ENCODE measurements around the gene TNRC18.
"Not testable (repeated sequence)": the region's sequence is repeated elsewhere in the genome, so short reads cannot be mapped to it uniquely, and the experiment has no call there.

TNRC18 gene

GRCh38 chr7:5348134-5349004 lies 75.3 kb downstream of the TNRC18 start:
- DNase-seq = no peak

DNA sequence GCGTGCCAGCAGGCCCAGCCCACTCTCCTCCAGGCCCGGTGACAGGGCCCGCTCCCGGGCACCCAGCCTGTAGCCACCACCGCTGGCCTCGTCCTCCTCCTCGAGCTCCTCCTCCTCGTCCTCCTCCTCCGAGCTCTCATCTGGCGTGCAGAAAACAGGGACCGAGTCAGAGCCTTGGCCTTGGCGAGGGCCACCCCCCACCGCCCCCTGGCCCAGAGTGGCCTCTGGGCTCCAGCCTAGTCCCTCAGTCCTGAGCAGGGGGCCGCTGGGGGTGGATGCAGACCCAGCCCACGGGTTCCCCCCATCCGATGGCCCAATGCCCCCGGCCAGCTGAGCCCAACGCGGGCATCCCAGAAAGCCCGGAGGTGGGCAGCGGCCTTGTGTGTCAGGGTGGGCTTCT lies 78.0 kb downstream of the TNRC18 start:
- DNase-seq = no peak

GRCh38 chr7:5345171-5345570 lies 78.5 kb downstream of the TNRC18 start:
- DNase-seq = no peak

- no peak for DNase-seq
These were observed 79.3 kb downstream of the TNRC18 start for GRCh38 chr7:5344342-5344741.

- DNase-seq = no peak
These were observed 79.8 kb downstream of the TNRC18 start for GRCh38 chr7:5343884-5344283.

DNA sequence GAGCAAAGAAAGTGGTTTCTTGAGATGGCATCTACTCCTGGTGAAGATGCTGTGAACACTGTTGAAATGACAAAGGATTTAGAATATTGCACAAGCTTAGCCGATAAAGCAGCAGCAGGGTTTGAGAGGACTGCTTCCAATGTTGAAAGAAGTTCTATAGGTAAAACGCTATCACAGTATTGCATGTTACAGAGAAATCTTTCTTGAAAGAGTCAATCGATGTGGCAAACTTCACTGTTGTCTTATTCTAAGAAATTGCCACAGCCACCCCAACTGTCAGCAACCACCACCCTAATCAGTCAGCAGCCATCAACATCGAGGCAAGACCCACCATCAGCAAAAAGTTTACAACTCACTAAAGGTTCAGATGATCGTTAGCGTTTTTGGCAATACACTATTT lies 81.0 kb downstream of the TNRC18 start:
- no peak for DNase-seq

DNA sequence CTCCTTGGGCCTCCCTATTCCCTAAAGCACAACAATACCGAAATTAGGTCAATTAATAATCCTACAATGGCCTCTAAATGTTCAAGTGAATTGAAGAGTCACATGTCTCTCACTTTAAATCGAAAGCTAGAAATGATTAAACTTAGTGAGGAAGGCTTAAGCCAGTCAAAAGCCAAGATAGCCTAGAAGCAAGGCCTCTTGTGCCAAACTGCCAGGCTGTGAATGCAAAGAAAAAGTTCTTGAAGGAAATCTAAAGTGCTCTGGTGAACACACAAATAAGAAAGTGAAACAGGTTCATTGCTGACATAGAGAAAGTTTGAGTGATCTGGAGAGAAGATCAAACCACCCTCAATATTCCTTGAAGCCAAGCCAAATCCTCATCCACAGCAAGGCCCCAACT lies 83.7 kb downstream of the TNRC18 start:
- DNase-seq = no peak

DNA sequence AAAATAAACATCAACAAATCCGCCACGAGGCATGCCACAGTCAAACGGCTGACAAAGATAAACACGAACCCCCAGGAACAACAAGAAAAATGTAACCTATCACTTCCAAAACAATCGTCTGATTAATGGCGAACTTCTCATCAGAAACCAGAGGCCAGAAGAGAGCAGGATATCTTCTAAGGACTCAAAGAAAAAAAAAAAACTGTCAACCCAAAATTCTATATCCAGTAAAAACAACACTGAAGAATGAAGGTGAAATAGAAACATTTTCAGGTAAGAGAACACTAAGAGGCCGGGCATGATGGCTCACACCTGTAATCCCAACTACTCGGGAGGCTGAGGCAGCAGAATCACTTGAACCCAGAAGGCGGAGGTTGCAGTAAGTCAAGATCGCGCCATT lies 86.6 kb downstream of the TNRC18 start:
- no peak for DNase-seq

DNA sequence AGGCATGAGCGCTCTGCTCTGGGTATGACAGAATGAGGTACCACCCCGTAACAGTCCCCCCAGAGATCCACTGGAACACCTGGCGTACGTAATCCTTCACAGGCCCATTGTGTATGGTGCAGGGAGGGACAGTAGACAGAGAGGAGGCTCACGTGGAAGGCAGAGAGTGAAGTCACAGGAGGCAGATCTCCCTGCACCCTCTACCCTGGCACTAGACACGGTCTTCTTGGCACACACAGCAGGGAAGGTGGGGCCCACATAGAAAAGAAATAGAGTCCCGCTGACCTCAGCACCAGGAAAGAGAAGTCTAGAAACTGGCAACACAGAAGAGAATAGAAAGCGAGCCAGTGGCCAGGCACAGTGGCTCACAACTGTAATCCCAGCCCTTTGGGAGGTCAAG lies 89.0 kb downstream of the TNRC18 start:
- no peak for DNase-seq

DNA sequence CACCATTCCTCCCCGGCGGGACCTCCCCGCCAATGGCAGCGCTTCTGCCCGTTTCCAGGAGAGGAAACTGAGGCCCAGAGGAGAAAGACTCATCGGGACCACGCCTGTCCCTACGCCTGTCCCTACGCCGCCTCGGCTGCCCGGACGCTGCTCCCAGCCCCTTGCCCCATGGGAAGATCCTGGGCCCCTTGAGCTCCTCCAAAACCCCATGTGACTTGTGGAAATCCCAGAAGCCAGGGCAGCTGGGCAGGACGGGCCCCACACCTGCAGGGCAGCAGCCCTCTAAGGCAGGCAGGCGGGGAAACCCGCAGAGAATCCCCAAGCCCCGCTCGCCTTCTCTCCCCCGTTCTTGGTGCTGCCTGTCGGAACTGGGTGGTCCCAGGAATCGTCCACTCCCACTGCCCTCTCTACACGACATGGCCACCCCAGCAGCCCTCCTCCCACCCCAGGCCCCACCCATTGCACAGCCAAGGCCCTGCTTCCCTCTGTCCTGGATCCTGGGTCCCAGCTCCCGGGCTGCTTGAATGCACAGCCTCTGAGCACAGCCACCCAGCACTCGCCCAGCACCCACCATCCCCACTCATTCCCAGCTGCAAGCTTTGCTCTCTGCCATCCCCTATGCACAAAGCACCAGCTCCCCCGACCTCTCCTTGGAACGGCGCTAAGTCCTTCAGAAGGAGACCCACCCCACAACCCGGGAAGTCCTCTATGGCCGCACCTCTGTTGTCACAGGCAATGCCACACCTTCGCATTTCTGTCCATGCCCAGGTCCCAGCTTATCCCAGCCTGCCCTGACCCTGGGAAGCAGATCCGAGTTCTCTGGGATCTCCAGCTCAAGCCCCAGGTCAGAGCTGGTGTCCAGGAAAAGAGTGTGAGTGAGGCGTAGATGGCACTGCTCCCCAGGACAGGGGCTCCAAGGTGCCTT lies 90.3 kb downstream of the TNRC18 start:
- DNase-seq = no peak

- no peak for DNase-seq
These were observed 91.1 kb downstream of the TNRC18 start for GRCh38 chr7:5332579-5332978.

GRCh38 chr7:5330288-5330687 lies 93.3 kb downstream of the TNRC18 start:
- no peak for DNase-seq

GRCh38 chr7:5324961-5325360 lies 98.7 kb downstream of the TNRC18 start:
- DNase-seq = no peak

DNA sequence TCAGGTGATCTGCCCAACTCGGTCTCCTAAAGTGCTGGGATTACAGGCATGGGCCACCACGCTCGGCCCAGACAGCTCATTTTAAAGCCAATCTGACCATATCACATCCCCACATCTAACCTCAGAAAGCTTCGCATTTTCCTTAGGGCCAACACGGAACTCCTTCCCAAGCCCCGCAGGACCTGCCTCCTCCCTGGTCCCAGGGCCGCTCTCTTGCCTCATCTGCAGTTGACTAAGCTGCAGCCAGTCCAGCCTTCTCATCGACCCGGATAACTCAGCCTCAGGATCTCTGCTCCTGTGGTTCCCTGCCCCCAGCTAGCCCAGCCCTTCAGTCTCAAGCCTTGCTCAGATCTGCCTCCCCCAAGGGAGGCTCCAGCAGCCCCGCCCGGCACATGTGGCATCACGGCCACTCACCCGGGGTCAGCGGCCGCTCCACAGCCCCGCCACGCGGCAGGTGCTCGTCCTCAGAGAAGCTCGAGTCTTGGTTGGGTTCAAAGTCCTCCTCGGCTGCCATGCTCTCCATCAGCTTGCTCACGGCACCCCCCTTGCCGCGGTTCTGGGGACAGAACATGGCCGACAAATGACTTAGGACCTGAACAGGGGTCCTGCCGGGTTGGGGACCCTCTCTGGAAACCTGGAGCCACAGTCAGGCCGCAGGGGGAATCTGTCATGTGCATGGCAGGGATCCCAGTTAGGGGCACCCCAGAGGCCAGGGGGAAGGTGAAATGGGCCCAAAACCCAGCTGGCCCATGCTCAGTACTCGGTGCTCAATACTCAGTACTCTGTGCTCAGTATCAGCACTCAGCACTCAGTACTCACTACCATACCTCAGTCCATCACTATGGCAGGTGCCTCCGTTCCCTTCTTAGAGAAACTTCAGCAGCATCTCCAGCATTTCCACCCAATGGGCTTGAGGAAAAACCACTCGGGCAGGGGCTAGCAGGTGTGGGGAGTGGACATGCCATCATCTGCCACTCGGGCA lies 99.5 kb downstream of the TNRC18 start:
- DNase-seq = not testable (repeated sequence)

- no peak for DNase-seq
These were observed 100.8 kb downstream of the TNRC18 start for GRCh38 chr7:5322621-5323410.

DNA sequence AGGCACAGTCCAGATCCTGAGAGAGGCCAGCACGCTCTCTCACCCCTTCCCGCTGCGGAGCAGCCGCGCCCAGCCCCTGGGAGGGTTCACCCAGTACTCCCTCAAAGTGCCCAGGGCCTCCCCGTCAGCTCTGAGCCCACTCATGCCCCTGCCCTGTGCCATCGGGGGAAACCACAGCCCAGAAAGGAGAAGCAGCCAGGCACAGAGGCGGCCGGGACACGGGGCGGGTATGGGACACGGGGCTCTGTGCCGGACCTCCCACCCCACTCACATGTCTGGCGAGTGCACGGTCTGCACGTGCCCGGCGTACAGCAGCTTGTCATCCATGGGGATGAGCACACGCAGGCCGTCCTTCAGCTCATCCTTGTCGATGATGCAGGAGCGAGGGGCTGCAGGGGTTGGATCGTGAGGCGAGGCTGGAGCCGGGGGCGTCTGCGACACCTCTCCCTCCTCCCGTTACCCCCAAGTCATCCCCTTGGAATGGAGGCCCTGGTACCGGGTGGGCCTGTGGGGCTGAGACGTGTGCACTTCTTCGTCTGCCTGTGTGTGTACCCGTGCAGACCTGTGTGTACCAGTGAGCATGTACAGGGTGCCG lies 102.7 kb downstream of the TNRC18 start:
- DNase-seq = no peak

DNA sequence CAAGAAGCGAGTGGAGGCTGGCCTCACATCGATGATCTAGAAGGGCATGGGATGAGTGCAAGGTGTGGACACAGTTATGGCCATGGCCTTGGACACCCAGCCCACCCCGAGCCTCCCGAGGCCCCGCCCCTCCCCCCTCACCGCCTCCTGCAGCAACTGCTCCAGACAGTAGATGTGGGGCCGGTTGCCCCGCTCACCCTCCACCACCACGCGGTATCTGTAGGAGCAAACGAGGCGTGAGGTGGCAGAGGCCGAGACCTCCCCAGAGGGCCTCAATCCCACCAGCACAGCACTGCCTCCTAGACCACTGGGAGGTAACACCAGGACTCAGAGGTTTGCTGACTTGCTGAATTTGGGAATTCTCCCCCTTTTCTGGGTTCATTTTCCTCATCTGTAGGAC lies 103.2 kb downstream of the TNRC18 start:
- DNase-seq = no peak

- not testable (repeated sequence) for DNase-seq
These were observed 105.0 kb downstream of the TNRC18 start for GRCh38 chr7:5318613-5319012.

GRCh38 chr7:5315761-5316160 lies 107.9 kb downstream of the TNRC18 start:
- DNase-seq = no peak

GRCh38 chr7:5314864-5315263 lies 108.8 kb downstream of the TNRC18 start:
- no peak for DNase-seq

Data from hippocampal formation (tissue), 2 donors.